GM12892 (cell line): Measurements from ENCODE around the gene LGALS3.

Experiments
- POLR2A ChIP-seq: IDR thresholded peaks from 2 replicates; pipeline ENCODE4 v1.6.1; 2011; ENCODE audit warnings: low read depth, low read length, control low read depth
- POLR2AphosphoS5 ChIP-seq: IDR thresholded peaks from 2 replicates; pipeline ENCODE4 v1.6.1; 2011; ENCODE audit warnings: low read depth, low read length, control low read depth
- TAF1 ChIP-seq: IDR thresholded peaks from 2 replicates; pipeline ENCODE4 v1.6.1; 2011; ENCODE audit warnings: low read depth, mild to moderate bottlenecking, control low read depth, low read length, borderline replicate concordance

GRCh38 chr14:55129086-55129427 is at the start of gene LGALS3:
- no peak for TF ChIP-seq POLR2AphosphoS5
- no peak for TF ChIP-seq TAF1
- no peak for TF ChIP-seq POLR2A
